KOPT-K1 (cell line): ENCODE measurements around the gene ZC3HAV1.
"Not testable (repeated sequence)": the region's sequence is repeated elsewhere in the genome, so short reads cannot be mapped to it uniquely, and the experiment has no call there.

Experiments
- H3K27ac ChIP-seq: fragments of 200-600 bp; sonication (generic); 2 replicates; pipeline ENCODE4 v1.5.1; 2016; ENCODE audit warnings: antibody characterized with exemption, mild to moderate bottlenecking, low read depth, low read length; ENCODE audit not compliant: poor library complexity, severe bottlenecking
- H3K36me3 ChIP-seq: fragments of 200-600 bp; sonication (generic); 2 replicates; pipeline ENCODE4 v1.5.1; 2017; ENCODE audit warnings: antibody characterized with exemption, mild to moderate bottlenecking, low read length, moderate library complexity; ENCODE audit not compliant: insufficient read depth
- H3K9me3 ChIP-seq: fragments of 200-600 bp; sonication (generic); 2 replicates; pipeline ENCODE4 v1.5.1; 2017; ENCODE audit warnings: antibody characterized with exemption, low read length, mild to moderate bottlenecking; ENCODE audit not compliant: insufficient read depth, poor library complexity, severe bottlenecking

Gene ZC3HAV1

DNA sequence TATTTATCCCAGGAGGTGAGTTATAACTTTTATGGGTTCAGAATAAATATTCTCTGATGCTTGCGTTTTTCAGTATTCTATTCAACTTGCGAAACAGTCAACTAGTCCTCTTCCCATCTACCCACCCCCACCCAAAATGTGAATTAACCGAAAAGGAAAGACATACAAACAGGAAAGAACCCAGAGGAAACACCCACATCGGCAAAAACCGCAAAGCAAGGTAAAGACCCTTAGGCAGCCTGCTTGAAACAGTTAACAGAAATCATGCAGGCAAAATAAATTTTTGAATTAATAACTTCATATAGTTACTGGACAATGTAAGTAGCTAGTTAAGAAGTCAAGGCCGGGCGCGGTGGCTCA, 5.4 kb downstream of the ZC3HAV1 start:
- no peaks in the 10 kb centered on the region for H3K9me3 ChIP-seq
- peaks cover 43% of the 10 kb centered on the region for H3K36me3 ChIP-seq
- peak overlapping the region; percentile 92 for H3K27ac ChIP-seq

GRCh38 chr7:139103057-139103815, 6.3 kb downstream of the ZC3HAV1 start:
- Histone ChIP-seq H3K9me3 (no peaks in the 10 kb centered on the region), H3K36me3 (peaks cover 50% of the 10 kb centered on the region), H3K27ac (peak overlapping the region; percentile 92)

GRCh38 chr7:139101637-139102158, 7.8 kb downstream of the ZC3HAV1 start:
- Histone ChIP-seq H3K27ac (peak overlapping the region; percentile 41), H3K36me3 (peaks cover 45% of the 10 kb centered on the region)
- H3K9me3 ChIP-seq: not testable (repeated sequence)

- H3K27ac ChIP-seq: peak overlapping the region; percentile 16
- H3K9me3 ChIP-seq: no peaks in the 10 kb centered on the region
- peaks cover 53% of the 10 kb centered on the region for H3K36me3 ChIP-seq
Observed at GRCh38 chr7:139099172-139099947, 10.2 kb downstream of the ZC3HAV1 start.

GRCh38 chr7:139095194-139095659, 14.3 kb downstream of the ZC3HAV1 start:
- Histone ChIP-seq H3K9me3 (no peaks in the 10 kb centered on the region), H3K27ac (peak overlapping the region; percentile 95), H3K36me3 (peaks cover 74% of the 10 kb centered on the region)

DNA sequence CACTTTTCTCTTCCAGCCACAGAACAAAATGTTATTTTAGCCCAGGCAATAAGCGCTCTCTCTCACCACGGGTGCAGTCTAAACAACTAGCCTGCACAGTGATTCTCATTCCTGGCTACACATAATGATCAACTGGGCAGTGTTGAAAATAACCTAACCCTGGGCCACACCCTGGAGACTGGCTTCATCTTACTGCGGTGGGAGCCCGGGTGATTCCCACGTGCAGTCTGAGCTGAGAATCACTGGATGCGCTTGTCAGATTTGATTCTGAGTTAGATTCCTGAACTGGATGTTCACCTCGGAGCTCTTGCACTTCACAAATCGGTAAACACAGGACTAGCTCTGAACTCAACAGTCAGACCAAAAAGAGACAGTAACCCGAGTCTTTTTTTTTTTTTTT, 14.9 kb downstream of the ZC3HAV1 start:
- Histone ChIP-seq H3K9me3 (peaks cover under 1% of the 10 kb centered on the region), H3K27ac (peak overlapping the region; percentile 95)

DNA sequence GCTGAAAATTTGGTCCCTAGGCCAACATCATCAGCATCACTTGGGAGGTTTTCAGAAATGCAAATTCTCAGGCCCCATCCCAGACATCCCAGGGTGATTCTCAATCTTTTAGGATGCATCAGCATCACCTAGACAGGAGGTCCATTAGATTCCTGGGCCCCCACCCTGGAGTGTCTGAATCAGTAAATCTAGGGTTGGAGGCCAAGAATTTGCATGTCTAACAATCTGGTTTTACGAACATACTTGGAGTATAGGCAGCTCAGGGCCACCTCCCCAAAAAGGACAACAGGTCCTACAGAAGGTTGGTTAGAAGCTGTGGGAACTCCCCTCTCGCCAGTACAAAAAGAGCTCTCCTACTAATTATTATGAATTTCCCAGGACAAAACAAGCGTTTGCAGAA, 15.5 kb downstream of the ZC3HAV1 start:
- Histone ChIP-seq H3K36me3 (peaks cover 72% of the 10 kb centered on the region), H3K9me3 (peaks cover 7% of the 10 kb centered on the region), H3K27ac (peak overlapping the region; percentile 95)

More for the DNA sequence above, 14.9 kb downstream of the ZC3HAV1 start:
- H3K36me3 ChIP-seq: peaks cover 72% of the 10 kb centered on the region

- peaks cover 11% of the 10 kb centered on the region for H3K9me3 ChIP-seq
- peak overlapping the region; percentile 95 for H3K27ac ChIP-seq
- H3K36me3 ChIP-seq: peaks cover 72% of the 10 kb centered on the region
Observed at GRCh38 chr7:139093512-139093911, 16.0 kb downstream of the ZC3HAV1 start.

GRCh38 chr7:139092090-139092796, 17.3 kb downstream of the ZC3HAV1 start:
- peak overlapping the region; percentile 95 for H3K27ac ChIP-seq
- peaks cover 23% of the 10 kb centered on the region for H3K9me3 ChIP-seq
- peaks cover 74% of the 10 kb centered on the region for H3K36me3 ChIP-seq

- Histone ChIP-seq H3K9me3 (peaks cover 30% of the 10 kb centered on the region), H3K36me3 (peaks cover 77% of the 10 kb centered on the region), H3K27ac (no peak overlapping the region)
Observed at GRCh38 chr7:139091677-139091996, 17.9 kb downstream of the ZC3HAV1 start.

- peaks cover 92% of the 10 kb centered on the region for H3K36me3 ChIP-seq
- no peak overlapping the region for H3K27ac ChIP-seq
- peaks cover 33% of the 10 kb centered on the region for H3K9me3 ChIP-seq
Observed at GRCh38 chr7:139089118-139089517, 20.4 kb downstream of the ZC3HAV1 start.

DNA sequence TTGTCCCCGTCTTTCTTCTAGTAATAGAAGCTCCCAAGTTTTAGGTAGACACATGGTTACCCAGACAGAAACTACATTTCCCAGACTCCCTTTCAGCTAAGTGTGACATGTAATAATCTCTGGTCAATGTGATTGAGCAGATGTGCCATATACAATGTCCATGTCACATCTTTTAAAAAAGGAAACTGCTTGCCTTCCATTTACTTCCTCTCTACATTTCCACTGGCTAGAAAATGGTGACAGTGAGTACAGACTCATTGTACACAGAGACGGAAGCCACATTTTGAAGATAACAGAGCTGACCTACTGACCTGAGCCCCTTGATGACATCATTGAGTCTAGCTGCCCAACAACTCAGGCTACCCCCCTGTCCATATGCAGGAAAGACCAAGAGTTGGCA, 21.3 kb downstream of the ZC3HAV1 start:
- Histone ChIP-seq H3K9me3 (peaks cover 33% of the 10 kb centered on the region), H3K36me3 (peaks cover 93% of the 10 kb centered on the region), H3K27ac (no peak overlapping the region)

- peaks cover 93% of the 10 kb centered on the region for H3K36me3 ChIP-seq
- H3K9me3 ChIP-seq: peaks cover 33% of the 10 kb centered on the region
- no peak overlapping the region for H3K27ac ChIP-seq
Observed at GRCh38 chr7:139087212-139087611, 22.3 kb downstream of the ZC3HAV1 start.

GRCh38 chr7:139086454-139086853, 23.1 kb downstream of the ZC3HAV1 start:
- Histone ChIP-seq H3K36me3 (peaks cover 94% of the 10 kb centered on the region), H3K27ac (no peak overlapping the region), H3K9me3 (peaks cover 33% of the 10 kb centered on the region)

DNA sequence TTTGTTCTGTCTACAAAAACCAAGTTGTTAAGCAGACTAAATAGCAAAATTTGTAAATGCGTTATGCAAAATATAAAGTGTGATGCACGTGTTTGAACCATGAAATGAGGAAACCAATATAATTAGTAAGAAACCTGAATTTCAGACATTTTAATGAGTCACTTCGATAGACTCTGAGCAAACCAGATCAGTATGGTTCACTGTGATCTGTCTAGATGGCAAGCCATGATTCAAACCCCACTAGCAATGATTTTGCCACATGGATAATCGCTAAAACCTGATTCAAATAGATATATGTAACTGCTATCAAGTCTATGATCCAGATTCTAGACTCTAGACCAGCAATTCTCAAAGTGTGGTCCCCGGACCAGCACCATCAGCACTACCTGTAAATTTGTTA, 24.8 kb downstream of the ZC3HAV1 start:
- peaks cover 100% of the 10 kb centered on the region for H3K36me3 ChIP-seq
- peaks cover 33% of the 10 kb centered on the region for H3K9me3 ChIP-seq
- peak overlapping the region; percentile 18 for H3K27ac ChIP-seq
